Measurements from ENCODE around the gene CENPP. TPM values are rescaled to one million over a fixed set of nuclear protein-coding genes. Genes with fewer than 3 reads are reported as not detected.

CENPP gene
- total RNA-seq, 4 donors from 2014 or later, result 14.1 to 39.5 (median 19.2) TPM

GRCh38 chr9:92608241-92608908, 282.6 kb downstream of the CENPP start:
- H3K4me3 ChIP-seq, result no peak overlapping the region
- 60% methylated on average over 10 of the region's 10 CpGs for WGBS
- no peak for DNase-seq (ENCODE audit: low spot score in 2 of 2)
- TF ChIP-seq EP300 (IDR thresholded peaks at IDR 0.05) (no peak), POLR2A (IDR thresholded peaks at IDR 0.05) (no peak), POLR2AphosphoS5 (IDR thresholded peaks at IDR 0.05) (no peak), CTCF (IDR thresholded peaks at IDR 0.05) (no peak)
- H3K36me3 ChIP-seq, result peaks cover 12% of the 10 kb centered on the region
- H3K9me3 ChIP-seq, result no peaks in the 10 kb centered on the region
- H3K27me3 ChIP-seq, result no peaks in the 10 kb centered on the region
- H3K27ac ChIP-seq, result peak overlapping the region; percentile 65
- H3K4me1 ChIP-seq, result peaks cover 60% of the 10 kb centered on the region

GRCh38 chr9:92608909-92609445, 283.2 kb downstream of the CENPP start:
- peaks cover 17% of the 10 kb centered on the region for H3K36me3 ChIP-seq

GRCh38 chr9:92610470-92611420, 285.0 kb downstream of the CENPP start:
- Histone ChIP-seq H3K27ac (peak overlapping the region; percentile 65), H3K4me1 (peaks cover 72% of the 10 kb centered on the region), H3K9me3 (no peaks in the 10 kb centered on the region), H3K36me3 (peaks cover 31% of the 10 kb centered on the region), H3K27me3 (no peaks in the 10 kb centered on the region), H3K4me3 (no peak overlapping the region)
- WGBS, result 87% methylated on average over 31 of the region's 32 CpGs
- TF ChIP-seq EP300 (IDR thresholded peaks at IDR 0.05) (no peak), POLR2AphosphoS5 (IDR thresholded peaks at IDR 0.05) (no peak), POLR2A (IDR thresholded peaks at IDR 0.05) (no peak), CTCF (IDR thresholded peaks at IDR 0.05) (no peak)
- no peak for DNase-seq (ENCODE audit: low spot score in 2 of 2)

More at GRCh38 chr9:92608909-92609445, 283.2 kb downstream of the CENPP start:
- WGBS, result 29% methylated on average over 8 of the region's 11 CpGs
- Histone ChIP-seq H3K27me3 (no peaks in the 10 kb centered on the region), H3K4me1 (peaks cover 60% of the 10 kb centered on the region), H3K27ac (peak overlapping the region; percentile 65), H3K4me3 (no peak overlapping the region), H3K9me3 (no peaks in the 10 kb centered on the region)
- DNase-seq (ENCODE audit: low spot score in 2 of 2), result no peak
- TF ChIP-seq POLR2AphosphoS5 (IDR thresholded peaks at IDR 0.05) (no peak), CTCF (IDR thresholded peaks at IDR 0.05) (no peak), EP300 (IDR thresholded peaks at IDR 0.05) (no peak)

- H3K27me3 ChIP-seq, result no peaks in the 10 kb centered on the region
- H3K4me3 ChIP-seq, result no peak overlapping the region
- peak overlapping the region; percentile 46 for H3K27ac ChIP-seq
- WGBS, result 52% methylated on average over 10 of the region's 10 CpGs
- H3K4me1 ChIP-seq, result peaks cover 71% of the 10 kb centered on the region
- H3K36me3 ChIP-seq, result peaks cover 40% of the 10 kb centered on the region
- H3K9me3 ChIP-seq, result no peaks in the 10 kb centered on the region
- DNase-seq (ENCODE audit: low spot score in 2 of 2), result no peak
- no peak for TF ChIP-seq EP300 (IDR thresholded peaks at IDR 0.05)
- peak in 1 of 3 donors; percentile 21 for TF ChIP-seq POLR2AphosphoS5 (IDR thresholded peaks at IDR 0.05)
These were observed 286.0 kb downstream of the CENPP start for GRCh38 chr9:92611621-92612285.

- Histone ChIP-seq H3K4me3 (no peak overlapping the region), H3K27ac (peak overlapping the region; percentile 46), H3K4me1 (peaks cover 71% of the 10 kb centered on the region), H3K36me3 (peaks cover 44% of the 10 kb centered on the region), H3K27me3 (no peaks in the 10 kb centered on the region), H3K9me3 (no peaks in the 10 kb centered on the region)
- DNase-seq (ENCODE audit: low spot score in 2 of 2), result no peak
- 74% methylated on average over 5 of the region's 5 CpGs for WGBS
- TF ChIP-seq CTCF (IDR thresholded peaks at IDR 0.05) (no peak), POLR2A (IDR thresholded peaks at IDR 0.05) (no peak), EP300 (IDR thresholded peaks at IDR 0.05) (no peak), POLR2AphosphoS5 (IDR thresholded peaks at IDR 0.05) (no peak)
These were observed 286.5 kb downstream of the CENPP start for GRCh38 chr9:92612292-92612691.

All from suprapubic skin (tissue), 4 donors.